GM20000 (cell line): Measurements from ENCODE around the gene ARL15.

Source experiments
- DNase-seq: peaks from one replicate; pipeline ENCODE4 v3.0.0; 2012; ENCODE audit warnings: low spot score
- CTCF ChIP-seq: IDR thresholded peaks from 2 replicates; pipeline ENCODE4 v1.5.1; 2012; ENCODE audit warnings: mild to moderate bottlenecking, control low read depth; ENCODE audit errors: extremely low read depth, missing control alignments

The ARL15 gene

GRCh38 chr5:53924392-53924791 is 386.0 kb downstream of the ARL15 start:
- TF ChIP-seq CTCF, result no peak
- DNase-seq, result no peak

GRCh38 chr5:53923961-53924360 is 386.4 kb downstream of the ARL15 start:
- no peak for DNase-seq

GRCh38 chr5:53922508-53923498 is 387.6 kb downstream of the ARL15 start:
- peak; percentile 6 for DNase-seq
- no peak for TF ChIP-seq CTCF

More at GRCh38 chr5:53923961-53924360, 386.4 kb downstream of the ARL15 start:
- TF ChIP-seq CTCF, result no peak

GRCh38 chr5:53917826-53918225 is 392.5 kb downstream of the ARL15 start:
- no peak for TF ChIP-seq CTCF

GRCh38 chr5:53917095-53917494 is 393.3 kb downstream of the ARL15 start:
- no peak for DNase-seq
- no peak for TF ChIP-seq CTCF

More at GRCh38 chr5:53917826-53918225, 392.5 kb downstream of the ARL15 start:
- DNase-seq, result no peak

GRCh38 chr5:53915120-53915519 is 395.3 kb downstream of the ARL15 start:
- DNase-seq, result no peak
- no peak for TF ChIP-seq CTCF

- no peak for TF ChIP-seq CTCF
- DNase-seq, result no peak
These were observed 396.4 kb downstream of the ARL15 start for GRCh38 chr5:53913941-53914340.
